Kidney tubule cell (primary cell): ENCODE results near the gene CD37.
"Not testable (repeated sequence)": the region's sequence is repeated elsewhere in the genome, so short reads cannot be mapped to it uniquely, and the experiment has no call there.

Experiments used
- DNase-seq: peaks from one replicate; pipeline ENCODE4 v3.0.0-alpha.2; 2018; ENCODE audit warnings: low spot score

CD37 gene

GRCh38 chr19:49335071-49335783 is at the start of gene CD37:
CD37 (plus strand) TSS chr19:49335406; CDS start chr19:49335541, 135 bp downstream.
- DNase-seq = no peak

- DNase-seq = no peak
Observed at GRCh38 chr19:49287141-49287770, 48.0 kb upstream of the CD37 start.

- DNase-seq = not testable (repeated sequence)
Observed at GRCh38 chr19:49288205-49288604, 47.0 kb upstream of the CD37 start.

- not testable (repeated sequence) for DNase-seq
Observed at GRCh38 chr19:49289286-49289685, 45.9 kb upstream of the CD37 start.

- no peak for DNase-seq
Observed at GRCh38 chr19:49290517-49290916, 44.7 kb upstream of the CD37 start.

GRCh38 chr19:49294401-49294800 is 40.8 kb upstream of the CD37 start:
- DNase-seq = no peak

GRCh38 chr19:49295208-49295880 is 39.9 kb upstream of the CD37 start:
- no peak for DNase-seq

GRCh38 chr19:49297403-49297802 is 37.8 kb upstream of the CD37 start:
- no peak for DNase-seq

GRCh38 chr19:49298653-49299052 is 36.6 kb upstream of the CD37 start:
- not testable (repeated sequence) for DNase-seq

- peak; percentile 50 for DNase-seq
Observed at GRCh38 chr19:49301165-49301865, 33.9 kb upstream of the CD37 start.

GRCh38 chr19:49301866-49302252 is 33.3 kb upstream of the CD37 start:
- no peak for DNase-seq

- DNase-seq = not testable (repeated sequence)
Observed at GRCh38 chr19:49306734-49307133, 28.5 kb upstream of the CD37 start.

- DNase-seq = no peak
Observed at GRCh38 chr19:49309087-49309486, 26.1 kb upstream of the CD37 start.

GRCh38 chr19:49315111-49315510 is 20.1 kb upstream of the CD37 start:
- DNase-seq = no peak

GRCh38 chr19:49316284-49316683 is 18.9 kb upstream of the CD37 start:
- DNase-seq = no peak

- DNase-seq = no peak
Observed at GRCh38 chr19:49318296-49318695, 16.9 kb upstream of the CD37 start.

- no peak for DNase-seq
Observed at GRCh38 chr19:49324801-49325576, 10.2 kb upstream of the CD37 start, which contains the start of gene SLC6A16. SLC6A16 (minus strand) TSS chr19:49325191; CDS start chr19:49311347, 13,844 bp downstream.

GRCh38 chr19:49325756-49326155 is 9.4 kb upstream of the CD37 start:
- not testable (repeated sequence) for DNase-seq

GRCh38 chr19:49326165-49326704 is 9.0 kb upstream of the CD37 start:
- no peak for DNase-seq

GRCh38 chr19:49327878-49328544 is 7.2 kb upstream of the CD37 start:
- DNase-seq = peak; percentile 28

- no peak for DNase-seq
Observed at GRCh38 chr19:49328741-49329140, 6.5 kb upstream of the CD37 start.
